ENCODE results near the gene DNAJC17.

The DNAJC17 gene

GRCh38 chr15:40830884-40831283, 23.6 kb upstream of the DNAJC17 start:
- H3K9ac ChIP-seq (ENCODE audit: low read length) = no peak overlapping the region
- H3K27me3 ChIP-seq (ENCODE audit: control insufficient read depth, insufficient read depth, low read length) = no peaks in the 10 kb centered on the region
- no peak overlapping the region for H3K4me3 ChIP-seq (ENCODE audit: low read depth, low read length)
- H3K4me1 ChIP-seq (ENCODE audit: control insufficient read depth, insufficient read depth, low read length) = peaks cover 7% of the 10 kb centered on the region; the same call in 1 of the 2 replicates
- H3K27ac ChIP-seq (ENCODE audit: low read depth, low read length) = no peak overlapping the region
- H3K9me3 ChIP-seq (ENCODE audit: control insufficient read depth, insufficient read depth, low read depth, low read length) = no peaks in the 10 kb centered on the region
- no peaks in the 10 kb centered on the region for H3K36me3 ChIP-seq (ENCODE audit: control insufficient read depth, insufficient read depth, low read length)

DNA sequence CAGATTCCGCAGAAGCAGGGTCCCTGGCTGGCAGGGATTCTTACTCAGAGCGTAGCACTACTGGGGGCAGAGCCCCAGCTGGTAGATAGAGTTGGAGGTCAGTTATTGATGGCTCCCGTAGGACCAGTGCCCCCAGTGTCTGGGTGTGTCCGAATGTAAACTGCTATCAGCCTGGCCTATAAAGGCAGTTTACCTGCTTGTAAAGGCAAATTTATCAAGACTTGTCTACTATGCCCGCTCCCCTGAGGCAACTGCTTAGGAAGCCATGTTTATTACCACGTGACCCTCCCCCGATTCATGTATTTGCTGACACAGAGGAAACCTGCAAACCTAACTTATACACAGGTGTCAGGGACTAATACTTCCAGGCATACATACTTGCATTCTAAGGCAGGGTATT, 21.8 kb upstream of the DNAJC17 start:
- no peak overlapping the region for H3K4me3 ChIP-seq (ENCODE audit: low read depth, low read length)
- no peaks in the 10 kb centered on the region for H3K27me3 ChIP-seq (ENCODE audit: control insufficient read depth, insufficient read depth, low read length)
- no peaks in the 10 kb centered on the region for H3K36me3 ChIP-seq (ENCODE audit: control insufficient read depth, insufficient read depth, low read length)
- no peak overlapping the region for H3K9ac ChIP-seq (ENCODE audit: low read length)
- no peaks in the 10 kb centered on the region for H3K9me3 ChIP-seq (ENCODE audit: control insufficient read depth, insufficient read depth, low read depth, low read length)
- H3K4me1 ChIP-seq (ENCODE audit: control insufficient read depth, insufficient read depth, low read length) = peaks cover 7% of the 10 kb centered on the region; the same call in 1 of the 2 replicates
- no peak overlapping the region for H3K27ac ChIP-seq (ENCODE audit: low read depth, low read length)

GRCh38 chr15:40828447-40829036, 21.3 kb upstream of the DNAJC17 start, which contains the start of gene PPP1R14D:
Gene PPP1R14D (minus strand): TSS chr15:40828708. CDS start chr15:40828641, 67 bp downstream.
- no peaks in the 10 kb centered on the region for H3K9me3 ChIP-seq (ENCODE audit: control insufficient read depth, insufficient read depth, low read depth, low read length)
- no peaks in the 10 kb centered on the region for H3K36me3 ChIP-seq (ENCODE audit: control insufficient read depth, insufficient read depth, low read length)
- no peaks in the 10 kb centered on the region for H3K27me3 ChIP-seq (ENCODE audit: control insufficient read depth, insufficient read depth, low read length)
- no peak within 1 kb of the TSS for H3K9ac ChIP-seq (ENCODE audit: low read length)
- no peak within 1 kb of the TSS for H3K27ac ChIP-seq (ENCODE audit: low read depth, low read length)
- H3K4me3 ChIP-seq (ENCODE audit: low read depth, low read length) = no peak within 1 kb of the TSS
- peaks cover 7% of the 10 kb centered on the region; the same call in 1 of the 2 replicates for H3K4me1 ChIP-seq (ENCODE audit: control insufficient read depth, insufficient read depth, low read length)

- Histone ChIP-seq H3K27ac (ENCODE audit: low read depth, low read length) (no peak overlapping the region), H3K9me3 (ENCODE audit: control insufficient read depth, insufficient read depth, low read depth, low read length) (no peaks in the 10 kb centered on the region), H3K9ac (ENCODE audit: low read length) (no peak overlapping the region), H3K4me3 (ENCODE audit: low read depth, low read length) (no peak overlapping the region), H3K4me1 (ENCODE audit: control insufficient read depth, insufficient read depth, low read length) (peaks cover 4% of the 10 kb centered on the region; the same call in 1 of the 2 replicates), H3K27me3 (ENCODE audit: control insufficient read depth, insufficient read depth, low read length) (no peaks in the 10 kb centered on the region), H3K36me3 (ENCODE audit: control insufficient read depth, insufficient read depth, low read length) (no peaks in the 10 kb centered on the region)
Measured at GRCh38 chr15:40826423-40827075, 19.3 kb upstream of the DNAJC17 start.

DNA sequence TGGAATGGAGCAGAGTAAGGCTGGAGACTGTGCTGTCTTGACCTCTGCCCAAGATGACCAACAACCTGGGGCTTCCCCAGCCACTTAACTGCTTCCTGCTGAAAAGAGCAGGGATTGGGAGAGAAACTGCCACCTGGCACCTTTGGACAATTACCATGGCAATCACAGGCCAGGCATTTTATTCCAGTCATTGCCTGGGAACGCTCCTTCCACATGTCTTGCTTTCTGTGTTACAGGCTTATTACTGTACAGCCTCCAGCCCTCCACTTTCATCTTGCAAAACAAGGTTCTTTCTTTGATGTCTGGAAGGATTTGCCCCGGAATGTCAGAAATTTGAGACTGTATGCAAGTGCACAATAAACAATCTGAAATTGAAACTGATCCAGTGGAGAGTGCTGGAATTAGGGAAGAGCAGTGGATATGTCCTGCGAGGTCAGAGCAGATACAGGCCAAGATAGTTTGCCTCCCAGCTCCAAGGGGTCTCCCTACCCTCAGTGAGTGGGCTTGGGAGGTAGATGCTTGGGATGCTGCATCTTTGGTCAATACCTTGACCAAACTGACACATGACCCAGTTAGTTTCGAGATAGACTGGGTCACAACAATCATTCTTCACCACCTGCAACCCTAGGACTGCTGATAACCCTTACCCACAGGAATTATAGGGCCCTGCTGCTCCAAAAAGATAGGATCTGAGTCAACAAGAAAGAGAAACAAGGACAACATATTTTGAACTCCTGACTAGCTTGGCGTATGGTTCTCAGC, 18.6 kb upstream of the DNAJC17 start:
- H3K27ac ChIP-seq (ENCODE audit: low read depth, low read length) = no peak overlapping the region
- H3K9ac ChIP-seq (ENCODE audit: low read length) = no peak overlapping the region
- no peaks in the 10 kb centered on the region for H3K36me3 ChIP-seq (ENCODE audit: control insufficient read depth, insufficient read depth, low read length)
- H3K27me3 ChIP-seq (ENCODE audit: control insufficient read depth, insufficient read depth, low read length) = no peaks in the 10 kb centered on the region
- no peak overlapping the region for H3K4me3 ChIP-seq (ENCODE audit: low read depth, low read length)
- no peaks in the 10 kb centered on the region for H3K9me3 ChIP-seq (ENCODE audit: control insufficient read depth, insufficient read depth, low read depth, low read length)
- peaks cover 4% of the 10 kb centered on the region; the same call in 1 of the 2 replicates for H3K4me1 ChIP-seq (ENCODE audit: control insufficient read depth, insufficient read depth, low read length)

DNA sequence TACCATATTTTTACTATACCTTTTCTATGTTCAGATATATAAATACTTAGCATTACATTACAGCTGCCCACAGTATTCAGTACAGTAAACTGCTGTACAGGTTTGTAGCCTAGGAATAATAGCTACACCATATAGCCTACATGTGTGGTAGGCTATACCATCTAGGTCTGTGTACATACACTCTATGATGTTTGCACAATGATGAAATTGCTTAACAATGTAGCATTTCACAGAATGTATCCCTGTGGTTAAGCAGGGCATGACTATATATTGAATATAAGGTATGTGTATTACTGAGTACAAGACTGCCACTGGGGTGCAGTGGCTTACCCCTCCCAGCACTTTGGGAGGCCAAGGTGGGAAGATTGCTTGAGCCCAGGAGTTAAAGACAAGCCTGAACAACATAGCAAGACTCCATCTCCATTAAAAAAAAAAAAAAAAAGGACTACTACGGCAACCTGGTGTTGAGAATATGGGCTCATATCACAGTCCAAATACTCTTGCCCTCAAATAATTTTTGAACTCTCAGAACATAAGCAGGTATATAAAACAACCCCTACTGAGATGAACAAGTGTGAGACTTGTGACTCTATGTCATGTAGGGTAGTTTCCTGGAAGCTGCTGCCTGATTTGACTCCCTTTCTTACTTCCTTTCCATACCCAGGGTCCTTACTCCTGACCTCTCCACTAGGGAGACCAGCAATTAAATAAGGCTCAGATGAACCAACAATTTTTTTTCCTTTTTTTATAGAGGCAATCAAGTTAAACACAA, 16.5 kb upstream of the DNAJC17 start:
- no peak overlapping the region for H3K27ac ChIP-seq (ENCODE audit: low read depth, low read length)
- H3K9me3 ChIP-seq (ENCODE audit: control insufficient read depth, insufficient read depth, low read depth, low read length) = no peaks in the 10 kb centered on the region
- no peaks in the 10 kb centered on the region for H3K27me3 ChIP-seq (ENCODE audit: control insufficient read depth, insufficient read depth, low read length)
- H3K36me3 ChIP-seq (ENCODE audit: control insufficient read depth, insufficient read depth, low read length) = no peaks in the 10 kb centered on the region
- H3K9ac ChIP-seq (ENCODE audit: low read length) = no peak overlapping the region
- no peaks in the 10 kb centered on the region for H3K4me1 ChIP-seq (ENCODE audit: control insufficient read depth, insufficient read depth, low read length)
- no peak overlapping the region for H3K4me3 ChIP-seq (ENCODE audit: low read depth, low read length)

- Histone ChIP-seq H3K27ac (ENCODE audit: low read depth, low read length) (no peak overlapping the region), H3K27me3 (ENCODE audit: control insufficient read depth, insufficient read depth, low read length) (no peaks in the 10 kb centered on the region), H3K4me3 (ENCODE audit: low read depth, low read length) (no peak overlapping the region), H3K9me3 (ENCODE audit: control insufficient read depth, insufficient read depth, low read depth, low read length) (no peaks in the 10 kb centered on the region), H3K36me3 (ENCODE audit: control insufficient read depth, insufficient read depth, low read length) (no peaks in the 10 kb centered on the region), H3K9ac (ENCODE audit: low read length) (no peak overlapping the region), H3K4me1 (ENCODE audit: control insufficient read depth, insufficient read depth, low read length) (no peaks in the 10 kb centered on the region)
Measured at GRCh38 chr15:40821195-40821594, 13.9 kb upstream of the DNAJC17 start.

GRCh38 chr15:40819048-40819447, 11.8 kb upstream of the DNAJC17 start:
- Histone ChIP-seq H3K4me1 (ENCODE audit: control insufficient read depth, insufficient read depth, low read length) (no peaks in the 10 kb centered on the region), H3K4me3 (ENCODE audit: low read depth, low read length) (no peak overlapping the region), H3K9ac (ENCODE audit: low read length) (no peak overlapping the region), H3K27me3 (ENCODE audit: control insufficient read depth, insufficient read depth, low read length) (no peaks in the 10 kb centered on the region), H3K9me3 (ENCODE audit: control insufficient read depth, insufficient read depth, low read depth, low read length) (no peaks in the 10 kb centered on the region), H3K36me3 (ENCODE audit: control insufficient read depth, insufficient read depth, low read length) (peaks cover 6% of the 10 kb centered on the region), H3K27ac (ENCODE audit: low read depth, low read length) (no peak overlapping the region)

- H3K27ac ChIP-seq (ENCODE audit: low read depth, low read length) = no peak overlapping the region
- no peaks in the 10 kb centered on the region for H3K4me1 ChIP-seq (ENCODE audit: control insufficient read depth, insufficient read depth, low read length)
- H3K36me3 ChIP-seq (ENCODE audit: control insufficient read depth, insufficient read depth, low read length) = peaks cover 24% of the 10 kb centered on the region
- no peaks in the 10 kb centered on the region for H3K27me3 ChIP-seq (ENCODE audit: control insufficient read depth, insufficient read depth, low read length)
- no peak overlapping the region for H3K4me3 ChIP-seq (ENCODE audit: low read depth, low read length)
- H3K9me3 ChIP-seq (ENCODE audit: control insufficient read depth, insufficient read depth, low read depth, low read length) = no peaks in the 10 kb centered on the region
- H3K9ac ChIP-seq (ENCODE audit: low read length) = no peak overlapping the region
Measured at GRCh38 chr15:40815042-40815698, 7.9 kb upstream of the DNAJC17 start.

- Histone ChIP-seq H3K27ac (ENCODE audit: low read depth, low read length) (no peak overlapping the region), H3K27me3 (ENCODE audit: control insufficient read depth, insufficient read depth, low read length) (no peaks in the 10 kb centered on the region), H3K4me1 (ENCODE audit: control insufficient read depth, insufficient read depth, low read length) (peaks cover 3% of the 10 kb centered on the region; the same call in 1 of the 2 replicates), H3K36me3 (ENCODE audit: control insufficient read depth, insufficient read depth, low read length) (peaks cover 26% of the 10 kb centered on the region), H3K4me3 (ENCODE audit: low read depth, low read length) (no peak overlapping the region), H3K9ac (ENCODE audit: low read length) (no peak overlapping the region), H3K9me3 (ENCODE audit: control insufficient read depth, insufficient read depth, low read depth, low read length) (no peaks in the 10 kb centered on the region)
Measured at GRCh38 chr15:40812721-40813425, 5.6 kb upstream of the DNAJC17 start.
